Measurements from ENCODE around the gene SERPINE1. TPM values are rescaled to one million over a fixed set of nuclear protein-coding genes. Genes with fewer than 3 reads are reported as not detected.

The SERPINE1 gene
- total and polyA plus RNA-seq, 2 experiments from 2014 or later = 0.97 to 1.2 TPM

DNA sequence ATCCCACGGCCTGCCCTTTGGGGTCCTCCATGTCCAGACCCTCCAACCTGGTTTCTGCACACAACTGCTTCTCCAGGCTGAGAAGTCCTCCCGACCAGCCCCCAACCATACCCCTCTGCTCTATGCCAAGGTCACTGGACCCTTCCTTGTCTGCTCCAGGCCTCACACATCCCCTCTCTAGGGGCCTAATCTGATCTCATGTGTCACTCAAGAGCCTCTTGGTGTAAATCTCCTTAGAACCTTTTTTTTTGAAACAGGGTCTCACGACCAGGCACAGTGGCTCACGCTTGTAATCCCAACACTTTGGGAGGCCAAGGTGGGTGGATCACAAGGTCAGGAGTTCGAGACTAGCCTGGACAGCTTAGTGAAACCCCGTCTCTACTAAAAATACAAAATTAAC is 17.5 kb upstream of the SERPINE1 start:
- Histone ChIP-seq H3K36me3 (ENCODE audit: insufficient read depth) (no peaks in the 10 kb centered on the region), H3K9me2 (ENCODE audit: insufficient read depth) (no peaks in the 10 kb centered on the region), H3K27ac (ENCODE audit: low read depth) (no peak overlapping the region), H2AFZ (no peak overlapping the region), H3K4me1 (ENCODE audit: insufficient read depth) (no peaks in the 10 kb centered on the region), H3K79me2 (replicated peaks; ENCODE audit: insufficient read depth) (no peaks in the 10 kb centered on the region), H3F3A (replicated peaks; ENCODE audit: low read depth) (no peaks in the 10 kb centered on the region), H3K4me2 (no peak overlapping the region), H3K4me3 (no peak overlapping the region), H4K20me1 (replicated peaks; ENCODE audit: insufficient read depth) (no peaks in the 10 kb centered on the region), H3K27me3 (ENCODE audit: insufficient read depth) (no peaks in the 10 kb centered on the region)
- H3K27ac Mint-ChIP-seq = no peak overlapping the region
- H3K36me3 Mint-ChIP-seq (ENCODE audit: low read depth) = no peaks in the 10 kb centered on the region
- DNase-seq (ENCODE audit: low spot score) = no peak
- peaks cover 11% of the 10 kb centered on the region for H3K27me3 Mint-ChIP-seq (ENCODE audit: insufficient read depth, low read depth, poor library complexity)
- H3K4me1 Mint-ChIP-seq = peaks cover 6% of the 10 kb centered on the region
- no peak overlapping the region for H3K4me3 Mint-ChIP-seq
- no peak for TF ChIP-seq CREB1 (CRISPR knock-in tag; IDR thresholded peaks at IDR 0.05; ENCODE audit: low read depth)
- TF ChIP-seq, protein P1, sequence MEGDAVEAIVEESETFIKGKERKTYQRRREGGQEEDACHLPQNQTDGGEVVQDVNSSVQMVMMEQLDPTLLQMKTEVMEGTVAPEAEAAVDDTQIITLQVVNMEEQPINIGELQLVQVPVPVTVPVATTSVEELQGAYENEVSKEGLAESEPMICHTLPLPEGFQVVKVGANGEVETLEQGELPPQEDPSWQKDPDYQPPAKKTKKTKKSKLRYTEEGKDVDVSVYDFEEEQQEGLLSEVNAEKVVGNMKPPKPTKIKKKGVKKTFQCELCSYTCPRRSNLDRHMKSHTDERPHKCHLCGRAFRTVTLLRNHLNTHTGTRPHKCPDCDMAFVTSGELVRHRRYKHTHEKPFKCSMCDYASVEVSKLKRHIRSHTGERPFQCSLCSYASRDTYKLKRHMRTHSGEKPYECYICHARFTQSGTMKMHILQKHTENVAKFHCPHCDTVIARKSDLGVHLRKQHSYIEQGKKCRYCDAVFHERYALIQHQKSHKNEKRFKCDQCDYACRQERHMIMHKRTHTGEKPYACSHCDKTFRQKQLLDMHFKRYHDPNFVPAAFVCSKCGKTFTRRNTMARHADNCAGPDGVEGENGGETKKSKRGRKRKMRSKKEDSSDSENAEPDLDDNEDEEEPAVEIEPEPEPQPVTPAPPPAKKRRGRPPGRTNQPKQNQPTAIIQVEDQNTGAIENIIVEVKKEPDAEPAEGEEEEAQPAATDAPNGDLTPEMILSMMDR (conservative IDR thresholded peaks at IDR 0.05; ENCODE audit: low read depth in 2 of 2) = no peak
- no peak for TF ChIP-seq JUNB (IDR thresholded peaks at IDR 0.05; ENCODE audit: unreplicated experiment)
- TF ChIP-seq, protein P2, sequence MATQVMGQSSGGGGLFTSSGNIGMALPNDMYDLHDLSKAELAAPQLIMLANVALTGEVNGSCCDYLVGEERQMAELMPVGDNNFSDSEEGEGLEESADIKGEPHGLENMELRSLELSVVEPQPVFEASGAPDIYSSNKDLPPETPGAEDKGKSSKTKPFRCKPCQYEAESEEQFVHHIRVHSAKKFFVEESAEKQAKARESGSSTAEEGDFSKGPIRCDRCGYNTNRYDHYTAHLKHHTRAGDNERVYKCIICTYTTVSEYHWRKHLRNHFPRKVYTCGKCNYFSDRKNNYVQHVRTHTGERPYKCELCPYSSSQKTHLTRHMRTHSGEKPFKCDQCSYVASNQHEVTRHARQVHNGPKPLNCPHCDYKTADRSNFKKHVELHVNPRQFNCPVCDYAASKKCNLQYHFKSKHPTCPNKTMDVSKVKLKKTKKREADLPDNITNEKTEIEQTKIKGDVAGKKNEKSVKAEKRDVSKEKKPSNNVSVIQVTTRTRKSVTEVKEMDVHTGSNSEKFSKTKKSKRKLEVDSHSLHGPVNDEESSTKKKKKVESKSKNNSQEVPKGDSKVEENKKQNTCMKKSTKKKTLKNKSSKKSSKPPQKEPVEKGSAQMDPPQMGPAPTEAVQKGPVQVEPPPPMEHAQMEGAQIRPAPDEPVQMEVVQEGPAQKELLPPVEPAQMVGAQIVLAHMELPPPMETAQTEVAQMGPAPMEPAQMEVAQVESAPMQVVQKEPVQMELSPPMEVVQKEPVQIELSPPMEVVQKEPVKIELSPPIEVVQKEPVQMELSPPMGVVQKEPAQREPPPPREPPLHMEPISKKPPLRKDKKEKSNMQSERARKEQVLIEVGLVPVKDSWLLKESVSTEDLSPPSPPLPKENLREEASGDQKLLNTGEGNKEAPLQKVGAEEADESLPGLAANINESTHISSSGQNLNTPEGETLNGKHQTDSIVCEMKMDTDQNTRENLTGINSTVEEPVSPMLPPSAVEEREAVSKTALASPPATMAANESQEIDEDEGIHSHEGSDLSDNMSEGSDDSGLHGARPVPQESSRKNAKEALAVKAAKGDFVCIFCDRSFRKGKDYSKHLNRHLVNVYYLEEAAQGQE (IDR thresholded peaks at IDR 0.05; ENCODE audit: unreplicated experiment) = no peak
- TF ChIP-seq ZNF331 (CRISPR knock-in tag; IDR thresholded peaks at IDR 0.05; ENCODE audit: low read depth) = no peak
- no peaks in the 10 kb centered on the region for H3K9me3 Mint-ChIP-seq
- ATAC-seq = no peak

DNA sequence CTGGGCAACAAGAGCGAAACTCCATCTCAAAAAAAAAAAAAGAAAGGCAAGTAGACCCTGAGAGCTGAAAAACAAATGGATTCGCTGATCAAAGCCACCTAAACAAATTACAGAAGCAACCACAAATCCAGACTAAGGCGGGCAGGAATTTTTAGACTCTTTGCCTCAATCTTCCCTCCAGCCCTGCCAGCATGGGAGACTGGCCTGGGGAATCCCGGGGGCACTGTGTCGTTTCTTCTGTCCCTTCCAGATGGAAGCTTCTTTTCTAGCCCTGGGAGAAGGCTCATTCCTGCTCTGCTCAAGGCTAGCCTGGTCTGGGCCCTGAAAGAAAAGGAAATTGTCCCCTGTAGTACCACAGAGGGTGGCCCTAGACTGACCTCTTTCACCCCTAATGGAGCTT is 15.6 kb upstream of the SERPINE1 start:
- no peak overlapping the region for H3K27ac ChIP-seq (ENCODE audit: low read depth)
- Mint-ChIP-seq H3K36me3 (ENCODE audit: low read depth) (no peaks in the 10 kb centered on the region), H3K9me3 (no peaks in the 10 kb centered on the region), H3K27me3 (ENCODE audit: insufficient read depth, low read depth, poor library complexity) (peaks cover 9% of the 10 kb centered on the region), H3K4me1 (peaks cover 6% of the 10 kb centered on the region), H3K4me3 (no peak overlapping the region), H3K27ac (no peak overlapping the region)
- H3K9me2 ChIP-seq (ENCODE audit: insufficient read depth) = no peaks in the 10 kb centered on the region
- H3K4me1 ChIP-seq (ENCODE audit: insufficient read depth) = no peaks in the 10 kb centered on the region
- no peaks in the 10 kb centered on the region for H3F3A ChIP-seq (replicated peaks; ENCODE audit: low read depth)
- ATAC-seq (no peak), DNase-seq (ENCODE audit: low spot score) (no peak)
- no peaks in the 10 kb centered on the region for H3K27me3 ChIP-seq (ENCODE audit: insufficient read depth)
- no peaks in the 10 kb centered on the region for H3K79me2 ChIP-seq (replicated peaks; ENCODE audit: insufficient read depth)
- H3K4me3 ChIP-seq = no peak overlapping the region
- no peak overlapping the region for H2AFZ ChIP-seq
- H3K36me3 ChIP-seq (ENCODE audit: insufficient read depth) = no peaks in the 10 kb centered on the region
- H3K4me2 ChIP-seq = no peak overlapping the region
- H4K20me1 ChIP-seq (replicated peaks; ENCODE audit: insufficient read depth) = no peaks in the 10 kb centered on the region
- TF ChIP-seq ZNF114 (CRISPR knock-in tag; IDR thresholded peaks at IDR 0.05) (no peak), STAT1 (IDR thresholded peaks at IDR 0.05; ENCODE audit: unreplicated experiment) (no peak)
- TF ChIP-seq, protein P3, sequence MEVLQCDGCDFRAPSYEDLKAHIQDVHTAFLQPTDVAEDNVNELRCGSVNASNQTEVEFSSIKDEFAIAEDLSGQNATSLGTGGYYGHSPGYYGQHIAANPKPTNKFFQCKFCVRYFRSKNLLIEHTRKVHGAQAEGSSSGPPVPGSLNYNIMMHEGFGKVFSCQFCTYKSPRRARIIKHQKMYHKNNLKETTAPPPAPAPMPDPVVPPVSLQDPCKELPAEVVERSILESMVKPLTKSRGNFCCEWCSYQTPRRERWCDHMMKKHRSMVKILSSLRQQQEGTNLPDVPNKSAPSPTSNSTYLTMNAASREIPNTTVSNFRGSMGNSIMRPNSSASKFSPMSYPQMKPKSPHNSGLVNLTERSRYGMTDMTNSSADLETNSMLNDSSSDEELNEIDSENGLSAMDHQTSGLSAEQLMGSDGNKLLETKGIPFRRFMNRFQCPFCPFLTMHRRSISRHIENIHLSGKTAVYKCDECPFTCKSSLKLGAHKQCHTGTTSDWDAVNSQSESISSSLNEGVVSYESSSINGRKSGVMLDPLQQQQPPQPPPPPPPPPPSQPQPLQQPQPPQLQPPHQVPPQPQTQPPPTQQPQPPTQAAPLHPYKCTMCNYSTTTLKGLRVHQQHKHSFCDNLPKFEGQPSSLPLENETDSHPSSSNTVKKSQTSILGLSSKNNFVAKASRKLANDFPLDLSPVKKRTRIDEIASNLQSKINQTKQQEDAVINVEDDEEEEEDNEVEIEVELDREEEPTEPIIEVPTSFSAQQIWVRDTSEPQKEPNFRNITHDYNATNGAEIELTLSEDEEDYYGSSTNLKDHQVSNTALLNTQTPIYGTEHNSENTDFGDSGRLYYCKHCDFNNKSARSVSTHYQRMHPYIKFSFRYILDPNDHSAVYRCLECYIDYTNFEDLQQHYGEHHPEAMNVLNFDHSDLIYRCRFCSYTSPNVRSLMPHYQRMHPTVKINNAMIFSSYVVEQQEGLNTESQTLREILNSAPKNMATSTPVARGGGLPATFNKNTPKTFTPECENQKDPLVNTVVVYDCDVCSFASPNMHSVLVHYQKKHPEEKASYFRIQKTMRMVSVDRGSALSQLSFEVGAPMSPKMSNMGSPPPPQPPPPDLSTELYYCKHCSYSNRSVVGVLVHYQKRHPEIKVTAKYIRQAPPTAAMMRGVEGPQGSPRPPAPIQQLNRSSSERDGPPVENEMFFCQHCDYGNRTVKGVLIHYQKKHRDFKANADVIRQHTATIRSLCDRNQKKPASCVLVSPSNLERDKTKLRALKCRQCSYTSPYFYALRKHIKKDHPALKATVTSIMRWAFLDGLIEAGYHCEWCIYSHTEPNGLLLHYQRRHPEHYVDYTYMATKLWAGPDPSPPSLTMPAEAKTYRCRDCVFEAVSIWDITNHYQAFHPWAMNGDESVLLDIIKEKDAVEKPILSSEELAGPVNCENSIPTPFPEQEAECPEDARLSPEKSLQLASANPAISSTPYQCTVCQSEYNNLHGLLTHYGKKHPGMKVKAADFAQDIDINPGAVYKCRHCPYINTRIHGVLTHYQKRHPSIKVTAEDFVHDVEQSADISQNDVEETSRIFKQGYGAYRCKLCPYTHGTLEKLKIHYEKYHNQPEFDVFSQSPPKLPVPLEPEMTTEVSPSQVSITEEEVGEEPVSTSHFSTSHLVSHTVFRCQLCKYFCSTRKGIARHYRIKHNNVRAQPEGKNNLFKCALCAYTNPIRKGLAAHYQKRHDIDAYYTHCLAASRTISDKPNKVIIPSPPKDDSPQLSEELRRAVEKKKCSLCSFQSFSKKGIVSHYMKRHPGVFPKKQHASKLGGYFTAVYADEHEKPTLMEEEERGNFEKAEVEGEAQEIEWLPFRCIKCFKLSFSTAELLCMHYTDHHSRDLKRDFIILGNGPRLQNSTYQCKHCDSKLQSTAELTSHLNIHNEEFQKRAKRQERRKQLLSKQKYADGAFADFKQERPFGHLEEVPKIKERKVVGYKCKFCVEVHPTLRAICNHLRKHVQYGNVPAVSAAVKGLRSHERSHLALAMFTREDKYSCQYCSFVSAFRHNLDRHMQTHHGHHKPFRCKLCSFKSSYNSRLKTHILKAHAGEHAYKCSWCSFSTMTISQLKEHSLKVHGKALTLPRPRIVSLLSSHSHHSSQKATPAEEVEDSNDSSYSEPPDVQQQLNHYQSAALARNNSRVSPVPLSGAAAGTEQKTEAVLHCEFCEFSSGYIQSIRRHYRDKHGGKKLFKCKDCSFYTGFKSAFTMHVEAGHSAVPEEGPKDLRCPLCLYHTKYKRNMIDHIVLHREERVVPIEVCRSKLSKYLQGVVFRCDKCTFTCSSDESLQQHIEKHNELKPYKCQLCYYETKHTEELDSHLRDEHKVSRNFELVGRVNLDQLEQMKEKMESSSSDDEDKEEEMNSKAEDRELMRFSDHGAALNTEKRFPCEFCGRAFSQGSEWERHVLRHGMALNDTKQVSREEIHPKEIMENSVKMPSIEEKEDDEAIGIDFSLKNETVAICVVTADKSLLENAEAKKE (CRISPR knock-in tag; IDR thresholded peaks at IDR 0.05) = no peak
- TF ChIP-seq, protein P4, sequence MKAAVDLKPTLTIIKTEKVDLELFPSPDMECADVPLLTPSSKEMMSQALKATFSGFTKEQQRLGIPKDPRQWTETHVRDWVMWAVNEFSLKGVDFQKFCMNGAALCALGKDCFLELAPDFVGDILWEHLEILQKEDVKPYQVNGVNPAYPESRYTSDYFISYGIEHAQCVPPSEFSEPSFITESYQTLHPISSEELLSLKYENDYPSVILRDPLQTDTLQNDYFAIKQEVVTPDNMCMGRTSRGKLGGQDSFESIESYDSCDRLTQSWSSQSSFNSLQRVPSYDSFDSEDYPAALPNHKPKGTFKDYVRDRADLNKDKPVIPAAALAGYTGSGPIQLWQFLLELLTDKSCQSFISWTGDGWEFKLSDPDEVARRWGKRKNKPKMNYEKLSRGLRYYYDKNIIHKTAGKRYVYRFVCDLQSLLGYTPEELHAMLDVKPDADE (IDR thresholded peaks at IDR 0.05) = no peak

Measured in GM23338 (cell line).